Heart left ventricle (tissue), 13 donors: Measurements from ENCODE around the gene MRPL30.

Experiments used
- CTCF ChIP-seq, 12 donors: fragments of 200-600 bp; sonication (generic) in 4 of 12; IDR thresholded peaks; one replicate each; pipeline versions ENCODE4 v1.5.0 to v1.8.0; 2018 to 2022; ENCODE audit warnings: antibody characterized with exemption in 12 of 12, mild to moderate bottlenecking in 5 of 12
- POLR2A ChIP-seq, 2 donors: fragments of 450-650 bp; IDR thresholded peaks; one replicate each; pipeline ENCODE4 v1.6.1; 2017; ENCODE audit warnings: antibody characterized with exemption in 2 of 2, mild to moderate bottlenecking in 2 of 2, moderate library complexity in 2 of 2
- donor health status: ischemic (EF 13 %, LVEDD 7.1; RV severe dilation, severe dysfunction).
- donor health status: DM: no; HTN: yes; CAD: no.
- donor health status: DM: no; HTN: no; CAD: no.
- donor health status: ischemic (EF 25% LVEDD 6.9; RV normal size, moderate dysfunction).
- donor health status: ischemic (EF 25% LVEDD 5.7; RV mildly dilated, moderate dysfunction).
- donor health status: ischemic (EF 35%, LVEDD 5.7; RV mildly dilated, moderate dysfunction).
- donor health status: nonischemic (EF 11% LVEDD 7.7; RV severe dilation, severe dysfunction).
- donor health status: DM: yes; HTN: yes; CAD: no.
- donor health status: PGD.
- donor health status: ischemic (EF 29% LVEDD 5.4; RV normal size, mild dysfunction).
- donor health status: nonischemic (EF 23%, LVEDD 6.1; RV moderate dilation, normal function).

GRCh38 chr2:99201959-99202678 is 21.1 kb downstream of the MRPL30 start:
- peak in 1 of 12 donors; percentile 26 for TF ChIP-seq CTCF (IDR thresholded peaks at IDR 0.05)
- TF ChIP-seq POLR2A (IDR thresholded peaks at IDR 0.05) = no peak
